Tibial nerve (tissue), 4 donors: ENCODE data around the gene EPHA3. TPM values are rescaled to one million over a fixed set of nuclear protein-coding genes. Genes with fewer than 3 reads are reported as not detected.

Experiments used
- DNase-seq, 2 donors: peaks; one replicate each; pipeline ENCODE4 v3.0.0-alpha.2; 2019; ENCODE audit warnings: low spot score in 2 of 2
- H3K27ac ChIP-seq, 4 donors: fragments of 200-600 bp; sonication (generic) in 3 of 4; one replicate each; pipeline ENCODE4 v1.5.1; 2017 to 2019; ENCODE audit warnings: mild to moderate bottlenecking in 1 of 4
- H3K27me3 ChIP-seq, 2 donors: fragments of 200-600 bp; sonication (generic) in 1 of 2; one replicate each; pipeline versions ENCODE4 v1.5.1 to v1.6.0; 2017 to 2019
- H3K36me3 ChIP-seq, 3 donors: fragments of 200-600 bp; sonication (generic); one replicate each; pipeline ENCODE4 v1.5.1; 2018 to 2019
- H3K4me1 ChIP-seq, 4 donors: fragments of 200-600 bp; sonication (generic) in 3 of 4; one replicate each; pipeline ENCODE4 v1.5.1; 2017 to 2019
- H3K4me3 ChIP-seq, 4 donors: fragments of 200-600 bp; sonication (generic) in 3 of 4; one replicate each; pipeline ENCODE4 v1.5.1; 2017 to 2019; ENCODE audit warnings: mild to moderate bottlenecking in 1 of 4, moderate library complexity in 1 of 4
- H3K9me3 ChIP-seq, 4 donors: fragments of 200-600 bp; sonication (generic) in 3 of 4; one replicate each; pipeline ENCODE4 v1.5.1; 2017 to 2019
- CTCF ChIP-seq, 5 experiments: fragments of 200-600 bp in 3 of 5; fragments of 450-650 bp in 2 of 5; sonication (generic) in 3 of 5; IDR thresholded peaks; one replicate each; pipeline ENCODE4 v1.5.1; 2016 to 2019; ENCODE audit warnings: antibody characterized with exemption in 5 of 5, mild to moderate bottlenecking in 3 of 5, moderate library complexity in 2 of 5
- EP300 ChIP-seq, 2 donors: sonication (generic); formaldehyde crosslinking; IDR thresholded peaks; one replicate each; pipeline ENCODE4 v1.6.1; 2017; ENCODE audit warnings: antibody characterized with exemption in 2 of 2, mild to moderate bottlenecking in 1 of 2
- POLR2A ChIP-seq, 2 donors: fragments of 450-650 bp; IDR thresholded peaks; one replicate each; pipeline ENCODE4 v1.6.1; 2017; ENCODE audit warnings: antibody characterized with exemption in 2 of 2, mild to moderate bottlenecking in 2 of 2, moderate library complexity in 2 of 2
- WGBS, 2 donors: methylation state at CpG; one replicate each; pipeline ENCODE4 v1.1.5; 2018; 5-methylcytosine and 5-hydroxymethylcytosine counted together
- total RNA-seq, 4 donors: library from RNA; depleted of rRNA; stranded (reverse); fragments of >200 nt; gene quantifications; one replicate each; pipeline ENCODE4 v1.1.0, GENCODE V29; 2016

Gene EPHA3
- total RNA-seq, 4 donors from 2014 or later = 6.1 to 20.1 (median 7.9) TPM

- no peak overlapping the region for H3K4me3 ChIP-seq
These were observed 207.2 kb downstream of the EPHA3 start for GRCh38 chr3:89314454-89315098.

GRCh38 chr3:89315750-89316470 lies 208.5 kb downstream of the EPHA3 start:
- DNase-seq = no peak
- H3K36me3 ChIP-seq = no peaks in the 10 kb centered on the region
- no peak overlapping the region for H3K27ac ChIP-seq
- no peaks in the 10 kb centered on the region for H3K4me1 ChIP-seq
- no peaks in the 10 kb centered on the region for H3K27me3 ChIP-seq
- H3K4me3 ChIP-seq = no peak overlapping the region
- no peaks in the 10 kb centered on the region for H3K9me3 ChIP-seq
- WGBS, 2 donors = 86 to 90% methylated on average over 6 of the region's 6 CpGs
- TF ChIP-seq POLR2A (IDR thresholded peaks at IDR 0.05) (no peak), CTCF (IDR thresholded peaks at IDR 0.05) (no peak), EP300 (IDR thresholded peaks at IDR 0.05) (no peak)

More at GRCh38 chr3:89314454-89315098, 207.2 kb downstream of the EPHA3 start:
- Histone ChIP-seq H3K27ac (no peak overlapping the region), H3K36me3 (no peaks in the 10 kb centered on the region), H3K4me1 (no peaks in the 10 kb centered on the region), H3K9me3 (no peaks in the 10 kb centered on the region), H3K27me3 (no peaks in the 10 kb centered on the region)
- WGBS, 2 donors = 82 to 92% methylated on average over 3 of the region's 3 CpGs
- no peak for DNase-seq
- TF ChIP-seq POLR2A (IDR thresholded peaks at IDR 0.05) (no peak), EP300 (IDR thresholded peaks at IDR 0.05) (no peak), CTCF (IDR thresholded peaks at IDR 0.05) (no peak)

GRCh38 chr3:89320186-89320585 lies 212.8 kb downstream of the EPHA3 start:
- H3K36me3 ChIP-seq = no peaks in the 10 kb centered on the region
- H3K9me3 ChIP-seq = no peaks in the 10 kb centered on the region
- no peak overlapping the region for H3K4me3 ChIP-seq
- peaks cover 0 to 4% (median 0%) of the 10 kb centered on the region in 4 donors for H3K4me1 ChIP-seq
- WGBS, 2 donors = 78 to 85% methylated on average over 2 of the region's 2 CpGs
- no peak overlapping the region for H3K27ac ChIP-seq
- H3K27me3 ChIP-seq = no peaks in the 10 kb centered on the region
- no peak for DNase-seq
- no peak for TF ChIP-seq EP300 (IDR thresholded peaks at IDR 0.05)
- TF ChIP-seq CTCF (IDR thresholded peaks at IDR 0.05) = no peak
- TF ChIP-seq POLR2A (IDR thresholded peaks at IDR 0.05) = no peak

- H3K9me3 ChIP-seq = no peaks in the 10 kb centered on the region
These were observed 219.6 kb downstream of the EPHA3 start for GRCh38 chr3:89326997-89327396.

More at GRCh38 chr3:89326997-89327396, 219.6 kb downstream of the EPHA3 start:
- H3K27ac ChIP-seq = no peak overlapping the region
- H3K27me3 ChIP-seq = no peaks in the 10 kb centered on the region
- TF ChIP-seq POLR2A (IDR thresholded peaks at IDR 0.05) = no peak
- no peak for TF ChIP-seq CTCF (IDR thresholded peaks at IDR 0.05)
- no peak for TF ChIP-seq EP300 (IDR thresholded peaks at IDR 0.05)
- no peaks in the 10 kb centered on the region for H3K4me1 ChIP-seq
- DNase-seq = no peak
- 96 to 100% methylated on average over 1 of the region's 1 CpG for WGBS, 2 donors
- no peaks in the 10 kb centered on the region for H3K36me3 ChIP-seq
- H3K4me3 ChIP-seq = no peak overlapping the region
